ENCODE data around the gene OBSL1.

GRCh38 chr2:219555956-219556355, 15.4 kb downstream of the OBSL1 start:
- no peak for TF ChIP-seq CTCF (IDR thresholded peaks at IDR 0.05)
- TF ChIP-seq EP300 (IDR thresholded peaks at IDR 0.05) = no peak

Measured in tibial nerve (tissue), 4 donors.